SHP77 treated with DMSO at 0.1 percent for 48 hours (cell line): ENCODE results near the gene EXOC6B.

Experiments
- DNase-seq: peaks from one replicate; lab custom pipeline; 2025; lab: John Stamatoyannopoulos, UW

The EXOC6B gene

DNA sequence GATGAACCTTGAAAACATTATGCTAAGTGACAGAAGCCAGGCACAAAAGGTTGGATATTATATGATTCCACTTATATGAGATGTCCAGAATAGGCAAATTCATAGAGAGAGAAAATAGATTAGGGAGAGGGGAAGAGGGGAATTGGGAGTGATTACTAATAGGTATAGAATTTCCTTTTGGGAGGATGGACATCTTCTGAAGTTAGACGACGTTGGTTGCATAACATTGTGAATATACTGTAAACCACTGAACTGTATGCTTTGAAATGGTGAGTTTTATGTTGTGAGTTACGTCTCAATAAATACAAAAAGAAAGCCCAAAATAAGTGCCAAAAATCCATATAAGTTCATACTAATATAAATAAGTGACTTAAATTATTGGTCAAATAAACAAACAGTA is 659.6 kb downstream of the EXOC6B start:
- no peak for DNase-seq

DNA sequence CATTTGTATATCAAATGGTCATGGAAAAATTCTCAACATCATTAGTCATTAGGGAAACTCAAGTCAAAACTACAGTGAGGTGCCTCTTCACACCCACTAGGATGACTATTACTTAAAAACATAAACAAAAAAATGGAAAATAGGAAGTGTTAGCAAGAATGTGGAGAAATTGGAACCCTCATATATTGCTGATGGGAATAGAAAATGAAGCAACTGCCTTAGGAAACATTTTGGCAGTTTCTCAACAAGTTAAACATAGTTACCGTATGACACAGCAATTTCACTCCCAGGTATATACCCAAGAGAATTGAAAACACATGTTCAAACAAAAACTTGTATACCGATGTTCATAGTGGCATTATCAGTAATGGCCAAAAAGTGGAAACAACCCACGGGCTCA is 660.0 kb downstream of the EXOC6B start:
- no peak for DNase-seq

DNA sequence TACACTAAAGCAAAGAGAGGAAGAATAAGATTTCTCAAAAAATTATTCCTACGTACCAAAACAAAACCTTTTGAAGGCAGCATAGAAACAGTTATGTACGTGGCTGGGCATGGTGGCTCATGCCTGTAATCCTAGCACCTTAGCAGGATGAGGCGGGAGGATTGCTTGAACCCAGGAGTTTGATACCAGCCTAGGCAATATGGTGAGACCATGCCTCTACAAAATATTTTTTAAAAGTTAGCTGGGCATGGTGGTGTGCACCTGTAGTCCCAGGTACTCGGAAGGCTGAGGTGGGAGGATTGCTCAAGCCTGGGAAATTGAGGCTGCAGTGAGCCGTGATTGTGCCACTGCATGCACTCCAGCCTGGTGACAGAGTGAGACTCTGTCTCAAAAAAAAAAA is 663.3 kb downstream of the EXOC6B start:
- no peak for DNase-seq

DNA sequence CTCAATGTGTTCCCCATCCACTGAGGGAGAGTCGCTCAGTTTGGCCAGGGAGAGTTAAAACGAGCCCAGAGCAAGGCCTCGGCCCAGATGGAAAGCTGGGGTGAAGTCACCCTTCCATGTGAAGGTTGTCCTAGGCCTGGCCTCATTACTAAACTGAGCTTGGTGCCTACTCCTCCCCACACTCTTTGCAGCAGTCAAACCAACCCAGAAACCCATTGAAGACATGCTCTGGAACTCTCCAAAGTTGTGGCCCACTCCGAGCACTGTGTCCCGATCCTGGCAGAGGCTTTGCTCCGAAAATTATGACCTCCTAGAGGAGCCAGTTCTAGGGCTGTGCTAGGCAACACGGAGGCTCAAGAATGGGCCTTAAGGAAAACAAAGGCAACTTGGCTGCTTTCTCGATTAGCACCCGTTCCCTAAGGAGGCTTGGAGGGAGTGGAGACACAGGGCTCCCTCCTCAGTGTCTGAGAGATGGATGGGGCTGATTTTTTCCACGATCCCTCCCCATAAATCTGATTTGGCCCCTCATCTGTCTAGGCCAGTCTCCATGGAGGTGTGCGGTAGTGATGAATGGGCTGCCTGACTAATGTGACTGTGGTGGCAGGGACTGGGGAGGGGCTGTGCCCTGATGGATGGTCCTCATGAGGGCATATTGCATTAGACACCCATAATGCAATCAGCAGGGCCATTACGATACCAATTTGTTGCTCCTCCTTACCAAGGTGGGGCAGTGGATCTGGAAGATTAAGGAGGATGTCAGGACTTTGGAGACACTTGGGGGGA is 666.4 kb downstream of the EXOC6B start:
- DNase-seq, result no peak

DNA sequence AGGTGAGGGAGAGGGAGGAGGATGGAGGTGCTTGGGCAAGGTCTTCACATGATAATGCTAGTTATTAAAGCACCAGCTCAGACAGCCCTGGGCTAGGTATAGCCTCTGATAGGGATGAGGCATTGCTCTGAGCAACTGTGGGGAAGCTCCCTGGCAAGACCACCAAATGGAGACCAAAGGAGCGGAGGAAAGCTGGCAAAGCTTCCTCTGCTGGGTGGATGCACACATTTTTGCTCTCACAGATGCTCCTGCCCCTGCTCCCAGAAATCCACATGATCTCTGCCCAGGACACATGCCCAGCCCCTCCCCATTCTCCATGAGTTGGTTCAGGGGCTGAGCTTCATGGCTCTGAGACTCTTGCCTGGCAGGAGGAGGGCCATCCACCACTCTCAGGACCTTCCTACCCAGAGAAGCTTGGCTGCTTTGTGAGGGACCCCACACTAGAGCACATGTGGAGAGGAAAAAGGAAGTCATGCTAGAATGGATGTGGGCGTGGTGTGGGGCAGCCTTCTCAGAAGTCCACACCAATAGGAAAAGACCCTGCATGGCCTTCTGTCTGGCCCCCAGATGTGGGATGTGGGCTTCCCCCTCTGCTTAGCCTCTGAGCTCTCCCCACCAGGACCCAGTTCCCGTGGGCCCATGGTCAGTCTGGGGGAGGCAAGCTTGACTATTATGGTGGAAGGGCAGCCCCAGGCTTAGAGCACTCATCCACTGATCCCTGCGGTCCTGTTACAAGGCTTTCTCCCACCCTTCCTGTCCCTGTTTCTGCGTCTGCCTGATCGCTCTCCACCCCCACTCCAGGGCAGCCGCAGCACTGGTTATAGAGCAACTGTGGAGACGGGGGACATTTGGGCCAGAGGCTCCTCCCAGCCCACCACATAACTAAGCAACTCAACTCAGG is 667.7 kb downstream of the EXOC6B start:
- DNase-seq, result no peak

DNA sequence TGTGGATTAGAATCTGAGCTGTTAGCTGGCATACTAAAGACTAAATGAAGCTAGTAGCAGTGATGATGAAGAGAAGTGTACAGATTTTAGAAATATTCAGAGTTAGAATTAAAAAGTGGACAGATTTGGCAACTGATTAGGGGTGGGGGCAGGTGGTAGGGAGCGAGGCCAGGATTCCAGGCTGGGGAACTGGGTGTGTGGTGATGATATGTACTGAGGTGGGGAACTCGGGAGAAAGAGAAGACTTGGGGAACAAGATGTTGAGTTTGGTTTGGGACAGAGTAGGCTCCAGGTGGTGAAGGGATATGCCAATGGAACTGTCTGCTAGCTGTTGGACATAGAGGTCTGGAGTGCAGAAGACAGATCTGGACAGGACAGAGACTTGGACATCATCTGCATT is 669.0 kb downstream of the EXOC6B start:
- DNase-seq, result no peak

DNA sequence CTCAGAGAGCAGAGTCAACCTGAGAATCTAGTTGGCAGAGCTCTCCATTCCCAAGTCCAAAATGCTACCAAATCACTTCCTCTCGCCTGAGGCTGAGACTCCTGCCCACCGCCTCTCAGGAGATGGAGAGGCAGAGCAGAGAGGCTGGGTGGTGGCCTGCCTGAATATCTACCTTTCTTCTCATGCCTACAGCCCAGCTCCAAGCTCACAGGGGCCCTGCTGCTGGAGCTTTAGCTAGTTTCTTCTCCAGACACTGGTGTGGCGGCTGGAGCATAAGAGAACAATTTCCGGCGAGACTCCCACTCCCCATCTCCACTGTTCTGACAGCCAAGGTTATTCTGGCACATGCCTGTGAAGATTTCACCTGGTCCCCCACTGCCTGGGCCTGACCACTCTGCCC is 670.1 kb downstream of the EXOC6B start:
- no peak for DNase-seq

DNA sequence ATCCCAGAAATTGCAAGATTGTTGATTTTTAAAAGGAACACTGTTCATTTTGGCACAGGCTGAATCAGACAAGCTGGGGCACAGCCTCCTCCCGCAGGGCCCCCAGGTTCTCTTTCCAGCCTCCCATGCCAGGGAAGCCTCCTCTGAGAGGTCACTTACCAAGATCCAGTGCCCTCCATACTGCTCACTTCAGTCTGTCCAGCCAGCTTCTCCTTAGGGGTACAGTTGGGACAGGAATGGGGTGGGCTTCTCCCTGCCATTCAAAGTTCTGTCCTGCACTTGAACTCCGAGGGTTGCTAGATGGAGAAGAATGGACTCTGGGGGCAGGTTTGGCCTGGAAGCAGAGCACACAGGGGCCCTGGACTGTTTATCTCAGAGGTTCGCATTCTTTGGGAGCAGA is 670.7 kb downstream of the EXOC6B start:
- no peak for DNase-seq

DNA sequence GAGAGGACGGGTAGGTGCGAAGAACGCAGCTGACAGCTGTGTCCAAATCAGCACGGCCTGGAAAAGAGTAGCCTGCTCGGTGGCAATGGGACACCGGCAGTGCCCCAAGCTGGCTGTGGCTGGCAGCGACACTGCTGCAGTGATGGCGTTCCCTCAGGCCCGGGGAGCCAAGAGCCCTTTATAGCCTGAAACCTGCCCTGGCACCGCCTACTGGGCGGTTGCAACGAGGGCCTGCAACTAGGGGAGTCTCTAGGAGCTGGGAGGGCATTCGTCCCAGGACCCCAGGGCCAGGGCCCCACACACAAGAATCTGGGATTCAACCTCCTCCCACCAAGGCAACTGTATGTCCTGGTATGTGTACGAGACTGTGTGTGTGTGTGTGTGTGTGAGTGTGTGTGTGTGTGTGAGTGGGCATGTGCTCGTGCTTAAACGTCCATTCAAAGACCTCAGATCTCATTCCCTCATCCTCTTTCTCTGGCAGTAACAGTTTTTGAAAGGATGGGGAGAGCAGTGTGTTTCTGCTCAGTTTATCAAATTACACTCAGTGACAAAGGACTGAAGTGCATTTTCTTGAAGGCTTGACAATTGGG is 671.4 kb downstream of the EXOC6B start:
- no peak for DNase-seq

DNA sequence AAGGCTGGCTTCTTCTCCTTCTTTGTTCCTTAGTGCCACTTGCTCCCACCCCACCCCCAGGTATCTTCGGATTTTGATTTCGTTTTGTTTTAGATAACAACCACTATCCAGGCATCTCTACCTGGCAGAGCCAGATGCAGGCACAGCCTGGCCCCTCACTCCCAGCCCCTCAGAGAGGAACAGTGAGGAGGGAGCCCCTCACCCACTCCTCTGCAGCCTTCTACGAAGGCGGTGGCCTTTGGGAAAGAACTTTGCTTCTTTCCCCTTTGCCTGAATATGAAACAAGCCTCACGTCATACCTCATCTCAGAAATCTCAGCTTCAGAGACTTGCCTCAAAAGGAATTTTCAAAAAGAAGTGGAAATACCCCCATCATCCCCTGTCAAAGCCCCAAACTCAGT is 671.9 kb downstream of the EXOC6B start:
- no peak for DNase-seq

DNA sequence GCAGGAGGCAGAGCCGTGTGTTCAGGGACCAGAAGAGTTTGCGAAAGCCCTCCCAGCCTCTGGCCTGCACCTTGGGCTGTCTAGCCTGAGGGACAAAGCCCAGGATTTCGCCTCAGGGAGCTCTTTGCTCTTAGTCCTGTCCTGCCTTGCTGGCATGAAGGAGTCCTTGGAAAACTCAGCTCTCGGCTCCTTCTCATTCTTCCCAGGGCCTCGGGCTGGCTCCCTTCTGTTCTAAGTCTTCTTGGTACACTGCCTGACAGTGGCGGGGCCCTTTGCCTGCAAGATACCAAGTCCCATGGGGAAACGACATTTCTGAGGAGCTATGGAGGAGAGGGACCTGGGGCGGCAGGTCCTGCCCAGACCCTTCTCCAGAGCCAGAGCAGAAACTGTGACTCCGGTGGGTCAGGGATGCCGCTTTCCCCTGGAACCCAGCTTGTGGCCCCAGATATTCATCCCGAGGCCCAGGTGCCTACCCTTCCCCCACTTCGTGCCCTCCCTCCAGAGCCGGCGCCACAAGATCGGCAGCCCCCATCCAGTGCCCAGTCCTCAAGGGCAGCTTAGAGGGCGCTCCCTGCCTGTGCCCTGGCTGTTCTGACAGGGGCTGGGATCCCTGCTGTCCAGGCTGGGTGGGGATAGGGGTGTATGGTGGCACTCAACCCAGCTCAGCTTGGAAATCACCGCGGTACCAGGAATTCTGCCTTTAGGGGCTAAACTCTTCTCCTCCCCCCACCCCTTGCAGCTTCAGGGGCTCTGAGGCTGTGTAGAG is 672.6 kb downstream of the EXOC6B start:
- no peak for DNase-seq

DNA sequence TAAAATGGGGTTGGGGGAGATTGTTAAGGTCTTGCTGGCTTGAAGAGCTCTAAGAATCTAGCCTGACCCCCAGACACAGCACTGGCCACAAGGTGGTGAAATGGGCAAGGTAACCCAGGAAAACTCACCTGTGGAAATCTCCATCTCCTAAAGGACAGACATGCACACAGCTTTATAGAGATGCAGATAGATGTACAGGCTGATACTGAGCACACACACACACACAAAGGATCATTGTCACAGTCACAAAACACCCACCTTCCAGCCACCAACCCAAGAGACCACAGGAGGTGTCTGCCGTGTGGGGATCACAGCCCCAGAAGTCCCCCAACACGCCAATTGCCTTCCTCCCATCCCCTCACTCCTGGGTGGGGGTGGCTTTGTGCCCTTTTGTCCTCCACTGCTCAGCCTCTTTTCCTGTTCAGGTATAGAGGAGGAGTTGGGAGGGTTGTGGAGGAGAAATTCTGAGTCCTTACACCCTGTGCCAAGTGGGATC is 674.9 kb downstream of the EXOC6B start:
- DNase-seq, result no peak

DNA sequence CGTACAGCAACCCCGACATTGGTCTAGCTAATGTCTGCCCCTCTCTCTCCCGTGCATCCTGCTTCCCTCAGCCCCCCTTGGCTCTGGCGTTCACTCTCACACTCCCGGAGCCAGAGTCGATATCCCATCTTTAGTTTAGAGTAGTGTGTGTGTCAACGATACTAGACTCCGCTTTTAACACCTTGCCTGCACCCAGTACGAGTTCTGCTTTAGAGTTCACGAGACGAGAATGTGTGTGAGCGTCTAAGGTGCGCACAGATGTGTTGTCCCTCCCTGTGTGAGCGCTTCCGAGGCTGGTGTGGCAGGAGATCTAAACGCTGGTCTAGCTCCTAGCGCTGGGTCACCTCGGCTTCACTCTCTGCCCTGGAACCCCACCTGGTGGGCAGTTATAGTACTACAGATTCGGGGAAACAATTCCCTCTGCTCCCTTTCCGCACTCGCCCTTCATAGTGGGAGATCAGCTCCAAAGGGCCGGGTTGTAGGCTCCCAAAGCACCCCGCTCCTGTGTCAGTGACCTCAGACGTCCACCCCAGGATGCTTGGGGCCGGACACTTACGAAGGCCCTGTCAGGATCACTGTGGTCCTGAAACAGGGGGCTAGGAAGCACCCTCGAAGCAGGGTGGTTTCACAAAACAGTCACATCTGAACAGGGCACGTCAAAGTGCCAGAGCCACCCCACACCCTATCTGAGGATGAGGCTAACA is 675.5 kb downstream of the EXOC6B start:
- DNase-seq, result peak; percentile 45

DNA sequence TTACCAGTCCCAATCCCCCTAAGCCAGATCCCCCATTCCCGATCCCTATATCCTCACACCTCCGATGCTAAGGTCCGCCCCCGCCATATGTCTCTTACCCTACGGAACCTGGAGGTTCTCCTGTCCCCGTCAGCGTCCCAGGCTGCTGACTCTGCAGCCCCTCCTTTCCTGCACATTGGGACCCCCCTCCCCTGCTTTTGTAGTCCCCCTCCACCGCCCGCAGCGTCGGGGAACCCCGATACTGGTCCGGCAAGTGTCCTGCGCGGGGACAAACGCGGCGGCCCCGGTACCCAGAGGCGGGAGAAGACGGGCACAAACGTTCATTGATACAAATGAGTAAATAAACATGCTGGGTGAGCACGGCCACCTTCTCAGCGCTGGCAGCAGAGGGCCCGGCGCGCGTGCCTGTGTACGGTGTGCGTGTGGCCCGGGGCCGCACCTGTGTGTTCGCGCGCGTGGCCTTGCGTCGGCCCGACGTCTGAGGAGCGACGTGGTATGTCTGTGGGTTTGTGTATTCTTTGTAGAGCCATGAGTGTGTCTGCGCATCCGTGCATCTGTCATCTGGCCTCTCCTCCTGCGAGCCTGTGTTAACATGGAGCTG is 676.2 kb downstream of the EXOC6B start:
- no peak for DNase-seq

DNA sequence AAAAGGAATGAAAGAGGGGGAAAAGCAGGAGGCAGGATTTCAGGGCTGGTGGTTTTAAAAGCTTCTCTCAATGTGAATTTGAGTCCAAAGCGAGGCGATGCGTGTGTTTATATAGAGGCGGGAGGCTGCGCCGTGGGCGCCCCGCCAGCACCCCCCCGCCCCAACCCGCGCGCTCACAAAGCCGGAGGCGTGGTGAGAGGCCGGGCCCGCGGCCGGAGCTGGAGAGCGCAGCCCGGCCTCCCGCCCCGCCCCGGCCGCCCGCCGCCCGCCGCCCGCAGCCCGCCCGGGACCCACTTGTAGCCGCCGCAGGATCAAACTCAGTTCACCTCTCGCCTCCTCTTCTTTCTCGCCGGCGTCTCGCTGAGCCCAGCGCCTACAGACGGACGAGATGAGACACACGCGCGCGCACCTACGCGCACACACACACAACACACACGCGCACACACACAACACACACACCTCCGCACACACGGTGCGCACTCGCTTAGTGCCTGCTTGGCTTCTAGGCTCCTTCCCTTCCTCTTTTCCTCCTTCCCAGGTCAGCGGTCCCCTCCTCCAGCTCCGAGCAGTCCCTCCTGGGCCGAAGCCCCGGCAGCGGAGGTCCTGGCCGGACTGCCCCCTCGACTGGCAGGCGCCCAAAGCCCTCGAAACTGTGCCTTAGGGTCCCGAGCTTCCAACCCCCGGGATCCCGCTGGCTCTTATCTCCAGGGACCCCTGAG is 676.8 kb downstream of the EXOC6B start:
- no peak for DNase-seq

DNA sequence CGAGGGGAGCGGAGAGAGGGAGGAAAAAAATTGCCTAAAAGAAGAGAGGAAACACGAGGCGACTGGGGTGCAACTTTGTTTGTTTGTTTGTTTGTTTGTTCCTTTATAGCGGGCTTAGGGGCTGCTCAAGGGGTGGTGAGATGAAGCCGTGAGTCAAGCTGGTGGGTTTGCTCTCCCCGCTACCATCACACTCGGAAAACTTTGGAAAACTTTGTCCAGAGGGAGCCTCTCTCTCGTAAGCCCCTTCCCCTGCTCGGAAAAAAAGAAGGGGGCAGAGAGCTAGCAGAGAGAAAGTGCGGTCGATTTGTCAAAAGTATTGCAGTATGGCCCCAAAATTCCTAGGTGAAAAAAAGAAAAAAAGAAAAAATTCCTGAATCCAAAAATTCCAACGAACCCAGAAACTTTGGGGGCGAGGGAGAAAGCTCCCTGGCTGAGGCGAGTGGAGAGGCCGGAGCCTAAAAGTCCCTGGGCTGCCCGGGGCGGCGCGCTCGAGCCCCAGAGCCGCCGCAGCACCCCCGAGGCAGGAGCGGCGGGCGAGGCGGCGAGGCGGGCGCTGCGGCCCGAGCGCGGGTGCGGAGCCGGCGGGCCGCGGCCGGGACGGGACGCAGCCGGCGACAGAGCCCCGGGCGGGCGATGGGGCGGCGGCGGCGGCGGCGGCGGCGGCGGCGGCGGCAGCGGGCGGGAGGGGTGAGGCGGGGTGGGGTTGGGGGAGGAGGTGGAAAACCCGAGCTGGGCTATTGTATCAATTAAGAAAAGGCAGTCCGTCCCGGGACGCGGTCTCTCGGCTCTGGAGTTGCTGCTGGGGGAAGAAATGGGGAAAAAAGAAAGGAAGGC is 677.6 kb downstream of the EXOC6B start:
- no peak for DNase-seq

DNA sequence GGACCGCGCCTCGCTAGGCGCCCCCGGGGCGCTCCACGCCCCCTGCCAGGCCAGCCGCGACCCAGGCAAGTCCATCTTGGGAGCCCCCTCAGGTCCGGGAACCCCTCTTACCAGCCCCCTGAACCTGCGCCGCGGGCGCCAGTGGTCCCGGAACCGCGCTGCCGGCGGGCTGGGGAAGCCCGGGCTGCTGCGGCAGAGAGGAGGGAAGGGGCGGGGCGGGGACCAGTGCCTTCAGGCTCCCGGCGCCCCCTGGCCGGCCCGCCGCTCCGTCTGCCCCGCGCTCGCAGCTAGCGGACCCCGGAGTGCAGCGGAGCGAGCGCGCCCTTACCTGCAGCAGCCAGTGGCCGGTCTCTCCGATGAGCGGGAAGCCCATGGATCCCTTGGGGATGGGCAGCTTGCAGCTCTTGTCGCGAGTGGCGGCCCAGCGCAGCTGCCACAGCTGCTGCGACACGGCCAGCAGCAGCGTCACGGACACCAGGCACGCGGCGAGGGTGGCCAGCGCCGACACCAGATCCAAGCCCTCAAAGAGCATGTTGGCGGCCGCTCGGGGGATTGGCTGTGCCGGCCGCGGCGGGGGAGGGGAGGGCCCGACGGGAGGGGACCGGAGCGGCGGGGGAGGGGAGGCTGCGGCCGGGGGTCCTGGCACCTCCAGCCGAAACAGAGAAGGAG is 678.4 kb downstream of the EXOC6B start, which contains the start of gene CYP26B1:
CYP26B1 (minus strand) TSS at position 560 of the 669 bp plus-strand sequence; CDS start at position 532, 28 bp downstream.
- DNase-seq, result no peak
